RWPE1 (cell line): ENCODE data around the gene PAX5.

Experiments used
- CTCF ChIA-PET: fragments of 350-600 bp; sonication (Branson Sonifier 250); formaldehyde crosslinking; extraction: SDS; loops from one replicate; lab custom pipeline; 2021; lab: Yijun Ruan, JAX
- POLR2A ChIA-PET: fragments of 400-600 bp; formaldehyde crosslinking; extraction: SDS; loops from one replicate; lab custom pipeline; 2020; ENCODE audit warnings: antibody characterized with exemption; ENCODE audit not compliant: low non-redundant PET; lab: Yijun Ruan, JAX
- DNase-seq: peaks from one replicate; pipeline ENCODE4 v3.0.0; 2012; ENCODE audit warnings: low spot score
- H3K27ac ChIP-seq: fragments of 450-650 bp; 2 replicates; pipeline ENCODE4 v1.5.1; 2017
- TF ChIP-seq, protein P1 (sequence below): fragments of 450-650 bp; conservative IDR thresholded peaks from 2 replicates; pipeline ENCODE4 v1.5.1; 2017; ENCODE audit warnings: low read depth, mild to moderate bottlenecking

PAX5 gene

DNA sequence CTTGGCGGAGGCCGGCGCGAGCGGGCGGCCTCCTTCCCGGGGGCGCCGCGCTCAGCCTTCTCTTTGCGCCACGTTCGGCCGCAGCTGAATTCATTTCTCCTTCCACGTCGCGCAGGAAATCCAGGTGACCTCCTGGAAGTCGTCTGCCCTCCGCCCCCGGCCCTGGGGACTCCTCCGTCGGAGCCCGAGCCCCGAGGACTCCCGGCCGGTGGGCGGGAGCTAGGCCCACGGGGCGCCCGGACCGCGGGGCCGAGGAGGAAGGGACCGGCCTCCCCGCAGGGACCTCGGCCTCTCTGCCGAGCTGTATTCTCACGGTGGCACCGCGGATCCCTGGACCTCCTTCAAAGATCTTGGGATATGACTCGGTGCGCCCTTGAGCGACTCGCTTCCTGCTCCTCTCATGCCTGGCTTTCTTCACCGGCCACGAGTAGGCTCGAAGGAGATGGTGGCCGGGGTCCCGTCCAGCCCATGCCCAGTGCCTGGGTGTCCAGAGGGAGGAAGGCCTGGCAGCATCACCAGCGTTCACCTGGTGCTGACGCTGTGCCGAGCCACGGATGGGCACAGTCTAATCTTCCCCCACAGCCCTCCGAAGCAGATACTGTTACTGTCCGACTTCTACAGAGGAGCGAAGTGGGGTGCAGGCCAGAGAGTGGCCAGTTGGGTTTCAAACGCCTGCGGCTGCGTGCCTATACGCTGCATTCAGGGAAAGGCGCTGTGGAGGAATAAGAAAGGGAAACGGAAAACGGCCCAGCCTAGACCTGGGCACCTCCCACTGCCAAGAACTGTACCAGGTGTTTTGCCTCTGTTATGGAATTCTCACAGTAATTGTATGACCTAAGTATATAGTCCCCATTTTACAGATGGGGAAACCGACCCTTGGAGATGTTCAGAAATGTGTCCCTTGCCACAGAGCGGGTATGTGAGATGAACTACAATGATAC is 47.3 kb downstream of the PAX5 start:
- DNase-seq: no peak
- ChIA-PET CTCF (interaction anchor here (0.7 kb wide), 1 partner anchor 124 kb away, joined by 3 read pairs; no protein-coding TSS in a partner anchor), POLR2A (no interaction called here)
- H3K27ac ChIP-seq: no peak overlapping the region
- TF ChIP-seq, protein P1, sequence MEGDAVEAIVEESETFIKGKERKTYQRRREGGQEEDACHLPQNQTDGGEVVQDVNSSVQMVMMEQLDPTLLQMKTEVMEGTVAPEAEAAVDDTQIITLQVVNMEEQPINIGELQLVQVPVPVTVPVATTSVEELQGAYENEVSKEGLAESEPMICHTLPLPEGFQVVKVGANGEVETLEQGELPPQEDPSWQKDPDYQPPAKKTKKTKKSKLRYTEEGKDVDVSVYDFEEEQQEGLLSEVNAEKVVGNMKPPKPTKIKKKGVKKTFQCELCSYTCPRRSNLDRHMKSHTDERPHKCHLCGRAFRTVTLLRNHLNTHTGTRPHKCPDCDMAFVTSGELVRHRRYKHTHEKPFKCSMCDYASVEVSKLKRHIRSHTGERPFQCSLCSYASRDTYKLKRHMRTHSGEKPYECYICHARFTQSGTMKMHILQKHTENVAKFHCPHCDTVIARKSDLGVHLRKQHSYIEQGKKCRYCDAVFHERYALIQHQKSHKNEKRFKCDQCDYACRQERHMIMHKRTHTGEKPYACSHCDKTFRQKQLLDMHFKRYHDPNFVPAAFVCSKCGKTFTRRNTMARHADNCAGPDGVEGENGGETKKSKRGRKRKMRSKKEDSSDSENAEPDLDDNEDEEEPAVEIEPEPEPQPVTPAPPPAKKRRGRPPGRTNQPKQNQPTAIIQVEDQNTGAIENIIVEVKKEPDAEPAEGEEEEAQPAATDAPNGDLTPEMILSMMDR: no peak

GRCh38 chr9:36985769-36986467 is 48.1 kb downstream of the PAX5 start:
- TF ChIP-seq, protein P1: no peak
- no peak for DNase-seq
- H3K27ac ChIP-seq: no peak overlapping the region
- CTCF ChIA-PET: interaction anchor here (0.6 to 0.7 kb wide), 2 partner anchors 33 to 123 kb away, joined by 3 to 4 read pairs; no protein-coding TSS in a partner anchor
- POLR2A ChIA-PET: no interaction called here

DNA sequence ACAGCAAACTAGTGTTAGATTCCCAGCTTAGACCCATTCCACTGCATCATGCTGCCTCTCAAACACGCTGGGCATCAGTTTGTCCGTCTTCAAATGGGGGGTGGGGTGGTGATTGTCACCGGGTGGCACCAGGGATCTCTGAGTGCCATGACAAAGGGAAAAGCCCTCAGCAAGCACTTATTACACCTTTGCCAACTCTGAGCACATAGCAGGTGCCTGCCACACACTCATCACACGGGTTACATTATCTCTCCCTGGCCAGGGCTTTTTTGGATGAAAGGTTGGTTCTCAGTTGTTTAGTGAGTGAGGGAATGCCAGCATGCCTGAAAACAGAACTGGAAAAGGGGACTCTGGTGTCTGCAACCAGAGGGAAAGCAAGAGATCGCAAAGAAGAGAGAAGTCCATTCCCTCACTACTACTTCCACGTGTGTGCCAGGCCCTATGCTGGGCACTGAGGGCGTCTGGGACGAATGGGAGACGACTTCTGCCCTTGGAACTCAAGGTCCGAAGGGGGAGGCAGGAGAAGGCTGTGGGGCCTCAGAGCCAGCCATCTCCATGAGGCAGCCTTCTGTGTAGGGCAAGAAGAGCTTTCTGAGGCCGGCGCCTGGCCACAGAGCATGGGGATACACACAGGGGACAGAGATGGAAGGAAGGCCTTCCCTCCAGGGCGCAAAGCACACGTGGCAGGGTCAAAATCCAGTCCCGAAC is 48.9 kb downstream of the PAX5 start:
- no peak for DNase-seq
- H3K27ac ChIP-seq: no peak overlapping the region
- TF ChIP-seq, protein P1: no peak
- ChIA-PET POLR2A (no interaction called here), CTCF (interaction anchor here (0.6 kb wide), 2 partner anchors 33 to 187 kb away, joined by 3 to 4 read pairs; no protein-coding TSS in a partner anchor)

DNA sequence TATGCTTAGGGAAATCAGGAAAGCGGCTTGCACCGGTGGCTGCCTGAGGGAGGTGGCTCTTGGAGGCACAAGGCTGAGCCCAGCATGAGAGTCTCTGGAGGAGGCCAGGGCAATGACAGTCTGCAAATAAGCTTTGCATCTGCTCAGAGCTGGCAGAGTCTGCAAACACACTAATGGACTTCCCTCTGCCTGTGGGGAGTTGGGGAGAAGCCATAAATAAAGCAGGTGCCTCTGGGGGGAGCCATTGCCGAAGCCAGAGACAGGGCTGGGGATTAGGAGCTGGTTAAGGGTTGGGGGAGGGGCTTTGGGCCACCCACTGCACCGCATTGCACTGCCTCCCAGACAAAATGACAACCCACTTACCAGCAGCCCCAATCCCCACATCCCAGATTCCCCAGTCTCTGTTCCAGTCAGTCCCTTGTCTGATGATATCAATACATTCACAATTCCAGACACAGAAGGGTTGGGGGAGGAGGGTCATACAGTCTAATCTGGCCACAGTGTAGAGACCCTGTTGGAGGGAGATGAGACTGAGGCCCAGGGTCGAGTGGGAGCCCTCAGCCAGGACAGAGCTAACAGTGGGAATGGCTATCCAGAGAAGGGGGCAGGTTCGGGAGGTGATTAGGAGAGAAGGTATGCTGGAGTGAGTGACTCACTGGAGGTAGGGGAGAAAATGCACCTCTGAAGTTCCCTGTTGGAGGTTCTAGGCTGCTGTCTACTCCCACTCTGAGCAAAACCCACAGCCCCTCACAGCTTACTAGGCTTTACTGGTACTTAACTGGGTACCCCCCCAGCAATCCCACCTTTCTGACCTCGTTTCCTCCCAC is 53.7 kb downstream of the PAX5 start:
- DNase-seq: peak; percentile 73
- CTCF ChIA-PET: interaction anchor here (0.8 kb wide), 2 partner anchors 107 to 190 kb away, joined by 3 read pairs; no protein-coding TSS in a partner anchor

GRCh38 chr9:36976371-36977030 is 57.6 kb downstream of the PAX5 start:
- peak; percentile 97 for DNase-seq
- TF ChIP-seq, protein P1: no peak
- no peak overlapping the region for H3K27ac ChIP-seq
- POLR2A ChIA-PET: interaction anchor here (0.6 kb wide), 1 partner anchor 492 kb away, joined by 3 read pairs; no protein-coding TSS in a partner anchor
- CTCF ChIA-PET: interaction anchor here (0.7 to 0.8 kb wide), 2 partner anchors 73 to 104 kb away, joined by 3 read pairs; no protein-coding TSS in a partner anchor

More for the DNA sequence above, 53.7 kb downstream of the PAX5 start:
- H3K27ac ChIP-seq: no peak overlapping the region
- TF ChIP-seq, protein P1: no peak
- POLR2A ChIA-PET: no interaction called here
